Mammary microvascular endothelial cell (primary cell): ENCODE results near the gene METTL2A. TPM values are rescaled to one million over a fixed set of nuclear protein-coding genes. Genes with fewer than 3 reads are reported as not detected.

Source experiments
- total RNA-seq: library from RNA; depleted of rRNA; stranded (reverse); fragments of >200 nt; gene quantifications from 2 replicates; pipeline ENCODE4 v1.2.3, GENCODE V29; 2015

The METTL2A gene
- 15.9 and 18.7 TPM in 2 replicates for total RNA-seq

GRCh38 chr17:62423647-62424461, at the start of gene METTL2A:
Gene METTL2A (plus strand): TSS chr17:62423897. CDS start chr17:62423903, 6 bp downstream.

GRCh38 chr17:62380253-62380652, 43.4 kb upstream of the METTL2A start, which contains the start of gene EFCAB3:
Gene EFCAB3 (plus strand): TSS chr17:62380553. CDS start chr17:62382980, 2,427 bp downstream.

GRCh38 chr17:62478424-62478879, 54.8 kb downstream of the METTL2A start, which contains the start of gene TLK2:
Gene TLK2 (plus strand): TSS chr17:62478825. CDS start chr17:62481126, 2,301 bp downstream.

Other genes with a start within 250 kb of the METTL2A start
- gene EFCAB3, start 43.3 kb upstream of the METTL2A start, total RNA-seq = not detected in 2 replicates
- 24.6 and 25.9 TPM in 2 replicates for gene TLK2, start 54.9 kb downstream of the METTL2A start, total RNA-seq
- gene MRC2, start 203.8 kb downstream of the METTL2A start, total RNA-seq = 7.6 and 9.5 TPM in 2 replicates